ENCODE measurements around the gene CATSPERE. TPM values are rescaled to one million over a fixed set of nuclear protein-coding genes. Genes with fewer than 3 reads are reported as not detected.
"Not testable (repeated sequence)": the region's sequence is repeated elsewhere in the genome, so short reads cannot be mapped to it uniquely, and the experiment has no call there.

CATSPERE gene
- total and polyA plus RNA-seq, 4 experiments from 2014 or later: 0.30 to 2.3 (median 1.4) TPM; not detected in 1

DNA sequence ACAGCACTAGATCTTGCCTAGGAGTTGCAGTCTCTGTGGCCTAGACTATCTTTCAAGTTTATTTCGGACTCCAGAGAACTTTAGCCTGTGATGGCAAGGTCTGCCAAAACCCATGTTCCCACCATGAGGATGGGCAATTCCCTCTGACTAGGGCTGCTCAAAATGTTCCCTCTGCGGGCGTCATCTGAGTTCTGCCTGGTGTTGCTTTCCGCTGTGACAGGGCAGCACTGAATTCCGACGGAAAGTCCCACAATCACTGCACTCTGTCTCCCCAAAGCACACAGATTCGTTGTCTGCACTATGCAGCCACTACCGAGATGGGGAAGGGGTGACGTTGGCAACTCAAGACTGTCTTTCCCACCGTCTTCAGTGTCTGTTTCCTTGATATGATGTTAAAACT is 75.2 kb downstream of the CATSPERE start:
- CTCF ChIA-PET (ENCODE audit: partially characterized antibody): no interaction called here
- peaks cover 0 to 3% of the 10 kb centered on the region in 2 donors for H3K27me3 Mint-ChIP-seq
- Histone ChIP-seq H3K27me3 (ENCODE audit: insufficient read depth, low read length) (no peaks in the 10 kb centered on the region), H3K36me3 (ENCODE audit: insufficient read depth, low read length) (no peaks in the 10 kb centered on the region), H3K4me1 (ENCODE audit: insufficient read depth, low read length) (no peaks in the 10 kb centered on the region), H3K27ac (ENCODE audit: low read depth, low read length) (no peak overlapping the region), H3K4me3 (ENCODE audit: low read length in 2 of 2) (no peak overlapping the region), H3K9me3 (ENCODE audit: control insufficient read depth in 1 of 2, low read length in 2 of 2) (no peaks in the 10 kb centered on the region)
- H3K27ac Mint-ChIP-seq: no peak overlapping the region
- POLR2A ChIA-PET (ENCODE audit: partially characterized antibody): no interaction called here
- H3K4me1 Mint-ChIP-seq: no peaks in the 10 kb centered on the region
- no peak for DNase-seq
- peaks cover 5 to 14% of the 10 kb centered on the region in 2 donors for H3K36me3 Mint-ChIP-seq
- peaks cover 4 to 33% (median 22%) of the 10 kb centered on the region in 8 donors for H3K9me3 Mint-ChIP-seq
- intact Hi-C loops (cut with micrococcal nuclease): no loop called here
- no peak overlapping the region for H3K4me3 Mint-ChIP-seq

DNA sequence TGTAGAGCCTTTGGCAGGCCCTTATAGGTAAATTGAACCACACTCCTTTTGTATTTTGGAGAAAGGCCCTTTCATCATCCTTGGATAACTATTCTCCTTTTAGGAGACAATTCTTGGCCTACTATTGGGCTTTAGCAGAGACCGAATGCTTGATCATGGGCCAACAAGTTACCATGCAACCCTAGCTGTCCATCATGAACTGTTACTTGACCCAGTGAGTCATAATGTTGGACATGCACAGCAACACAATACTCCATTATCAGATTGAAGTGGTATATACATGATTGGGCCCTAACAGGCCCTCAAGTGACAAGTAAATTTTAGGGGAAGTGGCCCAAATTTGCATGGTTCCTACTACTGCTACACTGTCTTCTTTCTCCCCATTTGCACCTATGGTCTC is 84.4 kb downstream of the CATSPERE start:
- ChIA-PET CTCF (ENCODE audit: partially characterized antibody) (no interaction called here), POLR2A (ENCODE audit: partially characterized antibody) (no interaction called here)
- intact Hi-C loops (cut with micrococcal nuclease): no loop called here
- H3K27ac Mint-ChIP-seq: no peak overlapping the region
- H3K27me3 Mint-ChIP-seq: no peaks in the 10 kb centered on the region
- no peak overlapping the region for H3K4me3 Mint-ChIP-seq
- H3K4me1 ChIP-seq (ENCODE audit: insufficient read depth, low read length): no peaks in the 10 kb centered on the region
- no peak overlapping the region for H3K27ac ChIP-seq (ENCODE audit: low read depth, low read length)
- no peaks in the 10 kb centered on the region for H3K36me3 ChIP-seq (ENCODE audit: insufficient read depth, low read length)
- DNase-seq: no peak
- H3K27me3 ChIP-seq (ENCODE audit: insufficient read depth, low read length): no peaks in the 10 kb centered on the region
- no peaks in the 10 kb centered on the region for H3K4me1 Mint-ChIP-seq
- H3K9me3 Mint-ChIP-seq: peaks cover 4 to 40% (median 23%) of the 10 kb centered on the region in 8 donors
- H3K4me3 ChIP-seq (ENCODE audit: low read length in 2 of 2): no peak overlapping the region
- peaks cover 0 to 2% of the 10 kb centered on the region in 2 donors for H3K36me3 Mint-ChIP-seq
- peaks cover 0 to 5% of the 10 kb centered on the region in 2 donors for H3K9me3 ChIP-seq (ENCODE audit: control insufficient read depth in 1 of 2, low read length in 2 of 2)

DNA sequence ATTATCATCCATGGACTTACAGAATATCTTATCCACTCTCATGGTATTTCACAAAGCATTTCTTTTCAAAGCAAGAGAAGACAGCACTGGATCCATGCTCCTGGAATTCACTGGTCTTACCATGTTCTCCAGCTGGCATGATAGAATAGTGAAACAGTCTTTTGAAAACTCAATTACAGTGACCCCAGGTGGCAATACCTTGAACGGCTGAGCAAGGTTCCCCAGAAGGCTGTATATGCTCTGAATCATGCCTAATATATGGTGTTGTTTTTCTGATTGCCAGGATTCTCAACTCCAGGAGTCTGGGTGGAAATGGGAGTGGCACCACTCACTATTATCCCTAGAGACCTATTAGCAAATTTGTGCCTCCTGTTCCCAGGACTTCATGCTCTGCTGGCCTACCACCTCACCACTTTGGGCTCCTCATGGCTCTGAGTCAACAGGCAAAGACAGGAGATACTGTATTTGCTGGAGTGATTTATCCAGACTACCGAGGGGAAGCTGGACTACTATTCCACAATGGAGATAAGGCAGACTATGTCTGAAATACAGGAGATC is 87.6 kb downstream of the CATSPERE start:
- POLR2A ChIA-PET (ENCODE audit: partially characterized antibody): no interaction called here
- Histone ChIP-seq H3K36me3 (ENCODE audit: insufficient read depth, low read length) (no peaks in the 10 kb centered on the region), H3K27me3 (ENCODE audit: insufficient read depth, low read length) (no peaks in the 10 kb centered on the region), H3K9me3 (ENCODE audit: control insufficient read depth in 1 of 2, low read length in 2 of 2) (peaks cover 0 to 5% of the 10 kb centered on the region in 2 donors), H3K27ac (ENCODE audit: low read depth, low read length) (no peak overlapping the region), H3K4me1 (ENCODE audit: insufficient read depth, low read length) (no peaks in the 10 kb centered on the region), H3K4me3 (ENCODE audit: low read length in 2 of 2) (no peak overlapping the region)
- intact Hi-C loops (cut with micrococcal nuclease): no loop called here
- Mint-ChIP-seq H3K27ac (no peak overlapping the region), H3K27me3 (no peaks in the 10 kb centered on the region), H3K36me3 (peaks cover 0 to 2% of the 10 kb centered on the region in 2 donors), H3K4me1 (no peaks in the 10 kb centered on the region), H3K9me3 (peaks cover 4 to 34% (median 21%) of the 10 kb centered on the region in 8 donors), H3K4me3 (no peak overlapping the region)
- no peak for DNase-seq
- CTCF ChIA-PET (ENCODE audit: partially characterized antibody): no interaction called here

DNA sequence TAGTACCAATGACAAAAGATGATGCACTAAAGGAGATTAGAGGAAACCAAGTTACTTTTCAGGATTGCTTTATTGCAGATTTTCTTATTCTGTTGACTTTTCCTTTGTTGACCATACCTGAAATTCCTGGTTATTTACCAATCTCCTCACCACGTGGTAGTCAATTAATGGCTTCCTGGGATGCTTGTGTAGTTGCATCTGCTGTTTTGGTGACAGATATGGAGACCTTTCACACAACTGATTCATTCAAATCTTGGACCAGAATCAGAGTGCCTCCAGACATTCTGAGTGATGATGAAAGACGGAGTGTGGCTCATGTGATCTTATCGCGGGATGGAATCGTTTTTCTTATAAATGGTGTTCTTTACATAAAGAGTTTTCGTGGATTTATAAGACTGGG is 91.3 kb downstream of the CATSPERE start:
- CTCF ChIA-PET (ENCODE audit: partially characterized antibody): no interaction called here
- intact Hi-C loops (cut with micrococcal nuclease): no loop called here
- no peaks in the 10 kb centered on the region for H3K27me3 ChIP-seq (ENCODE audit: insufficient read depth, low read length)
- Mint-ChIP-seq H3K4me1 (no peaks in the 10 kb centered on the region), H3K27me3 (no peaks in the 10 kb centered on the region), H3K36me3 (peaks cover 0 to 3% of the 10 kb centered on the region in 2 donors), H3K27ac (no peak overlapping the region), H3K4me3 (no peak overlapping the region), H3K9me3 (peaks cover 2 to 32% (median 13%) of the 10 kb centered on the region in 8 donors)
- POLR2A ChIA-PET (ENCODE audit: partially characterized antibody): no interaction called here
- no peak overlapping the region for H3K27ac ChIP-seq (ENCODE audit: low read depth, low read length)
- no peak for DNase-seq
- no peaks in the 10 kb centered on the region for H3K4me1 ChIP-seq (ENCODE audit: insufficient read depth, low read length)
- H3K4me3 ChIP-seq (ENCODE audit: low read length in 2 of 2): no peak overlapping the region
- no peaks in the 10 kb centered on the region for H3K9me3 ChIP-seq (ENCODE audit: control insufficient read depth in 1 of 2, low read length in 2 of 2)
- no peaks in the 10 kb centered on the region for H3K36me3 ChIP-seq (ENCODE audit: insufficient read depth, low read length)

DNA sequence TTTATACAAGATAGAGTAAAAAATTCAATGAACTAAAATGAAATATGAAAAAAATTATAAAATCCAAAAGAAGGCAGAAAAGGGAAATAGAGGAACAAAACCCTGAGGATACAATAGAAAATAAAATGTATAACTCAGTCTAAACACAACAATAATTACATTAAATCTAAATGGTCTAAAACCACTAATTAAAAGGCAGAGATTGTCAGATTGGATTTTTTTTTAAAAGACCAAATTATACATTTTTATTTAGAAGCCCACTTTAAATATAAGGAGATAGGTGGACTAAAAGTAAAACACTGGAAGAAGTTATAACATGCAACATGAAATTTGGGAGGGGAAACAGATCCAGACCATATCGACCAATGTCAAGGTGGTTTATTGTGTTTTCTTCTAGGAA is 95.2 kb downstream of the CATSPERE start:
- CTCF ChIA-PET (ENCODE audit: partially characterized antibody): no interaction called here
- H3K9me3 Mint-ChIP-seq: peaks cover 4 to 34% (median 9%) of the 10 kb centered on the region in 8 donors

DNA sequence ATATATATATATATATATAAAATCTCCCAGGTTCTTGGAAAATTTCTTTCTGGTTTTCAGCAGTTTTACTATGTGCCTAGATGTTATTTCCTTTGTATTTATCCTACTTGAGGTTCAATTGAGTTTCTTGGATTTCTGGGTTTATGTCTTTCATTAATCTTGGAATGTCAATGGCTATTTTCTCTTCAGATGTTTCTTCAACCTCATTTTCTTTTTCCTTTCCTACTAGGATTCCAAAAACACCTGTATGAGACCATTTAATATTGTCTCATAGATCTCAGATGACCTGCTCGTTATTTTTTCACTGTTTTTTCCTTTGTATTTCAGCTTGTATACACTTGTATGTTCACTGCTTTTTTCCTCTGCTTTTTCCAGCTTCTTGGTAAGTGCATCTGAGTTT is 96.5 kb downstream of the CATSPERE start:
- no peaks in the 10 kb centered on the region for H3K27me3 ChIP-seq (ENCODE audit: insufficient read depth, low read length)
- ChIA-PET POLR2A (ENCODE audit: partially characterized antibody) (no interaction called here), CTCF (ENCODE audit: partially characterized antibody) (no interaction called here)
- Mint-ChIP-seq H3K36me3 (peaks cover 0 to 3% of the 10 kb centered on the region in 2 donors), H3K27me3 (no peaks in the 10 kb centered on the region), H3K9me3 (peaks cover 4 to 30% (median 8%) of the 10 kb centered on the region in 8 donors), H3K4me3 (no peak overlapping the region), H3K27ac (no peak overlapping the region), H3K4me1 (no peaks in the 10 kb centered on the region)
- no peak overlapping the region for H3K27ac ChIP-seq (ENCODE audit: low read depth, low read length)
- H3K36me3 ChIP-seq (ENCODE audit: insufficient read depth, low read length): no peaks in the 10 kb centered on the region
- no peak overlapping the region for H3K4me3 ChIP-seq (ENCODE audit: low read length in 2 of 2)
- no peaks in the 10 kb centered on the region for H3K4me1 ChIP-seq (ENCODE audit: insufficient read depth, low read length)
- no peak for DNase-seq
- intact Hi-C loops (cut with micrococcal nuclease): no loop called here
- no peaks in the 10 kb centered on the region for H3K9me3 ChIP-seq (ENCODE audit: control insufficient read depth in 1 of 2, low read length in 2 of 2)

More for the DNA sequence above, 95.2 kb downstream of the CATSPERE start:
- Mint-ChIP-seq H3K4me1 (no peaks in the 10 kb centered on the region), H3K27ac (no peak overlapping the region), H3K36me3 (peaks cover 0 to 3% of the 10 kb centered on the region in 2 donors), H3K4me3 (no peak overlapping the region), H3K27me3 (no peaks in the 10 kb centered on the region)
- POLR2A ChIA-PET (ENCODE audit: partially characterized antibody): no interaction called here
- Histone ChIP-seq H3K36me3 (ENCODE audit: insufficient read depth, low read length) (no peaks in the 10 kb centered on the region), H3K27me3 (ENCODE audit: insufficient read depth, low read length) (no peaks in the 10 kb centered on the region), H3K4me3 (ENCODE audit: low read length in 2 of 2) (no peak overlapping the region), H3K9me3 (ENCODE audit: control insufficient read depth in 1 of 2, low read length in 2 of 2) (no peaks in the 10 kb centered on the region), H3K27ac (ENCODE audit: low read depth, low read length) (no peak overlapping the region), H3K4me1 (ENCODE audit: insufficient read depth, low read length) (no peaks in the 10 kb centered on the region)
- no peak for DNase-seq
- intact Hi-C loops (cut with micrococcal nuclease): no loop called here

DNA sequence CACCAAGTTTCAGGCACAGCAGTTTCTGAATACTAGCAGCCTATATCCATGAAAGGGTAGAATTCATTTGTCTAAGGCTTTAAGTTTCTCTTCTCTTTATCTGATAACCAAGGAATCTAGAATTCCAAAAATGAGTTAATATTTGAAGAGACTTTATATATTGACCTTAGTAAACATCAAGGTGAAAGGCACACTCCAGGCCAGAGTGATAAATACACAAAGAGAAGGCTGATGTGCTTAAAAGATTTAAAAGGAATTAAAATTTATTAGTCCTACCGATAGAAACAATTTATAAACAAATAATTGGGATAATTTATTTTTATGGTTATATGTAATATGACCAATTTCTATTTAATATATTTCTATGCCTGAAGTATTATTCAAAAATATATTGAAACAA is 98.5 kb downstream of the CATSPERE start:
- ChIA-PET CTCF (ENCODE audit: partially characterized antibody) (no interaction called here), POLR2A (ENCODE audit: partially characterized antibody) (no interaction called here)
- Histone ChIP-seq H3K27me3 (ENCODE audit: insufficient read depth, low read length) (no peaks in the 10 kb centered on the region), H3K27ac (ENCODE audit: low read depth, low read length) (no peak overlapping the region), H3K36me3 (ENCODE audit: insufficient read depth, low read length) (no peaks in the 10 kb centered on the region), H3K4me3 (ENCODE audit: low read length in 2 of 2) (no peak overlapping the region), H3K4me1 (ENCODE audit: insufficient read depth, low read length) (no peaks in the 10 kb centered on the region), H3K9me3 (ENCODE audit: control insufficient read depth in 1 of 2, low read length in 2 of 2) (no peaks in the 10 kb centered on the region)
- DNase-seq: no peak
- Mint-ChIP-seq H3K27ac (no peak overlapping the region), H3K36me3 (peaks cover 0 to 3% of the 10 kb centered on the region in 2 donors), H3K4me3 (no peak overlapping the region), H3K27me3 (no peaks in the 10 kb centered on the region), H3K9me3 (peaks cover 4 to 31% (median 13%) of the 10 kb centered on the region in 8 donors), H3K4me1 (no peaks in the 10 kb centered on the region)
- intact Hi-C loops (cut with micrococcal nuclease): no loop called here

DNA sequence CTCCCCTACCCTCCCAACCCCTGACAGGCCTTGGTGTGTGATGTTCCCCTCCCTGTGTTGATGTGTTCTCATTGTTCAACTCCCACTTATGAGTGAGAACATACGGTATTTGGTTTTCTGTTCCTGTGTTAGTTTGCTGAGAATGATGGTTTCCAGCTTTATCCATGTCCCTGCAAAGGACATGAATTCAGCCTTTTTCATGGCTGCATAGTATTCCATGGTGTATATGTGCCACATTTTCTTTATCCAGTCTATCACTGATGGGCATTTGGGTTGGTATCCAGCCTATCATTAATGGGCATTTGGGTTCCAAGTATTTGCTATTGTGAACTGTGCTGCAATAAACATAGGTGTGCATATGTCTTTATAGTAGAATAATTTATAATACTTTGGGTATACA is 101.8 kb downstream of the CATSPERE start:
- H3K9me3 ChIP-seq (ENCODE audit: control insufficient read depth in 1 of 2, low read length in 2 of 2): not testable (repeated sequence)

More for the DNA sequence above, 101.8 kb downstream of the CATSPERE start:
- DNase-seq; H3K4me1 ChIP-seq (ENCODE audit: insufficient read depth, low read length); H3K27ac Mint-ChIP-seq; H3K4me3 Mint-ChIP-seq; H3K4me1 Mint-ChIP-seq; POLR2A ChIA-PET (ENCODE audit: partially characterized antibody); H3K36me3 Mint-ChIP-seq; intact Hi-C loops (cut with micrococcal nuclease); H3K36me3 ChIP-seq (ENCODE audit: insufficient read depth, low read length); CTCF ChIA-PET (ENCODE audit: partially characterized antibody); H3K27ac ChIP-seq (ENCODE audit: low read depth, low read length); H3K27me3 Mint-ChIP-seq; H3K27me3 ChIP-seq (ENCODE audit: insufficient read depth, low read length); H3K4me3 ChIP-seq (ENCODE audit: low read length in 2 of 2): not testable (repeated sequence)
- H3K9me3 Mint-ChIP-seq: peaks cover 0 to 18% (median 3%) of the 10 kb centered on the region in 8 donors

All from CD4-positive, alpha-beta memory T cell (primary cell).